Nephron (organoid): Measurements from ENCODE around the gene IL9R.

Experiments used
- H3K27ac Mint-ChIP-seq, 3 experiments: 2 replicates each; pipeline ENCODE4 v1.8.0; 2020; ENCODE audit warnings: mixed read lengths in 3 of 3, mild to moderate bottlenecking in 2 of 3, moderate library complexity in 1 of 3
- H3K27me3 Mint-ChIP-seq: 2 replicates; pipeline ENCODE4 v1.8.0; 2021; ENCODE audit warnings: low read depth, mild to moderate bottlenecking, moderate library complexity, mixed read lengths
- H3K36me3 Mint-ChIP-seq: 2 replicates; pipeline ENCODE4 v1.8.0; 2020; ENCODE audit warnings: low read depth, mixed read lengths
- H3K4me1 Mint-ChIP-seq: 2 replicates; pipeline ENCODE4 v1.8.0; 2020; ENCODE audit warnings: mixed read lengths
- H3K4me3 Mint-ChIP-seq, 3 experiments: 2 replicates each; pipeline ENCODE4 v1.8.0; 2020; ENCODE audit warnings: mild to moderate bottlenecking in 3 of 3, mixed read lengths in 3 of 3, moderate library complexity in 2 of 3
- H3K9me3 Mint-ChIP-seq: 2 replicates; pipeline ENCODE4 v1.8.0; 2020; ENCODE audit warnings: mixed read lengths
- CTCF ChIP-seq, 3 experiments: fragments of 200-600 bp; sonication (generic); IDR thresholded peaks; one replicate each; pipeline ENCODE4 v1.5.0; 2021; ENCODE audit warnings: antibody characterized with exemption in 3 of 3; ENCODE audit not compliant: unreplicated experiment in 3 of 3

IL9R gene

GRCh38 chrX:155956099-155956498 lies 41.4 kb upstream of the IL9R start:
- Mint-ChIP-seq H3K36me3 (no peaks in the 10 kb centered on the region), H3K27me3 (no peaks in the 10 kb centered on the region), H3K4me3 (no peak overlapping the region), H3K27ac (no peak overlapping the region), H3K4me1 (no peaks in the 10 kb centered on the region), H3K9me3 (peaks cover 3% of the 10 kb centered on the region)
- no peak for TF ChIP-seq CTCF (IDR thresholded peaks at IDR 0.05; ENCODE audit: unreplicated experiment in 3 of 3)

- H3K4me3 Mint-ChIP-seq: no peak overlapping the region
Observed at GRCh38 chrX:155956649-155957048, 40.8 kb upstream of the IL9R start.

GRCh38 chrX:155957843-155958242 lies 39.7 kb upstream of the IL9R start:
- no peak for TF ChIP-seq CTCF (IDR thresholded peaks at IDR 0.05; ENCODE audit: unreplicated experiment in 3 of 3)
- no peaks in the 10 kb centered on the region for H3K36me3 Mint-ChIP-seq
- H3K27me3 Mint-ChIP-seq: no peaks in the 10 kb centered on the region
- H3K27ac Mint-ChIP-seq: no peak overlapping the region
- H3K4me3 Mint-ChIP-seq: no peak overlapping the region
- no peaks in the 10 kb centered on the region for H3K4me1 Mint-ChIP-seq
- H3K9me3 Mint-ChIP-seq: peaks cover 3% of the 10 kb centered on the region

More at GRCh38 chrX:155956649-155957048, 40.8 kb upstream of the IL9R start:
- no peak for TF ChIP-seq CTCF (IDR thresholded peaks at IDR 0.05; ENCODE audit: unreplicated experiment in 3 of 3)
- H3K9me3 Mint-ChIP-seq: peaks cover 3% of the 10 kb centered on the region
- H3K27me3 Mint-ChIP-seq: no peaks in the 10 kb centered on the region
- H3K27ac Mint-ChIP-seq: no peak overlapping the region
- H3K4me1 Mint-ChIP-seq: no peaks in the 10 kb centered on the region
- no peaks in the 10 kb centered on the region for H3K36me3 Mint-ChIP-seq

GRCh38 chrX:155959018-155959587 lies 38.4 kb upstream of the IL9R start:
- Mint-ChIP-seq H3K4me1 (no peaks in the 10 kb centered on the region), H3K4me3 (no peak overlapping the region), H3K27ac (no peak overlapping the region), H3K9me3 (peaks cover 9% of the 10 kb centered on the region), H3K27me3 (no peaks in the 10 kb centered on the region), H3K36me3 (no peaks in the 10 kb centered on the region)
- no peak for TF ChIP-seq CTCF (IDR thresholded peaks at IDR 0.05; ENCODE audit: unreplicated experiment in 3 of 3)

- no peak for TF ChIP-seq CTCF (IDR thresholded peaks at IDR 0.05; ENCODE audit: unreplicated experiment in 3 of 3)
- Mint-ChIP-seq H3K36me3 (no peaks in the 10 kb centered on the region), H3K9me3 (peaks cover 14% of the 10 kb centered on the region), H3K27me3 (peaks cover 3% of the 10 kb centered on the region), H3K27ac (no peak overlapping the region), H3K4me3 (no peak overlapping the region), H3K4me1 (no peaks in the 10 kb centered on the region)
Observed at GRCh38 chrX:155962906-155963305, 34.6 kb upstream of the IL9R start.

- Mint-ChIP-seq H3K9me3 (peaks cover 21% of the 10 kb centered on the region), H3K4me1 (no peaks in the 10 kb centered on the region), H3K36me3 (no peaks in the 10 kb centered on the region), H3K27ac (no peak overlapping the region), H3K27me3 (peaks cover 3% of the 10 kb centered on the region), H3K4me3 (no peak overlapping the region)
- peak; percentile 33 to 49 (median 47) for TF ChIP-seq CTCF (IDR thresholded peaks at IDR 0.05; ENCODE audit: unreplicated experiment in 3 of 3)
Observed at GRCh38 chrX:155966876-155967275, 30.6 kb upstream of the IL9R start.
